Left kidney (tissue), 2 donors: ENCODE results near the gene TMCC3. TPM values are rescaled to one million over a fixed set of nuclear protein-coding genes. Genes with fewer than 3 reads are reported as not detected.
"Not testable (repeated sequence)": the region's sequence is repeated elsewhere in the genome, so short reads cannot be mapped to it uniquely, and the experiment has no call there.

Experiments
- DNase-seq: peaks from one replicate; pipeline ENCODE4 v3.0.0-alpha.2; 2013
- polyA plus RNA-seq: library from polyadenylated mRNA; unstranded; fragments of 120-200 nt; gene quantifications from one replicate; pipeline ENCODE4 v1.2.1, GENCODE V29; 2013; ENCODE audit not compliant: insufficient read length

The TMCC3 gene
- polyA plus RNA-seq, 1 donor: 42.9 TPM

- DNase-seq: no peak
Measured at GRCh38 chr12:94636462-94637085, 13.8 kb downstream of the TMCC3 start.

GRCh38 chr12:94634717-94635116 is 15.6 kb downstream of the TMCC3 start:
- no peak for DNase-seq

DNA sequence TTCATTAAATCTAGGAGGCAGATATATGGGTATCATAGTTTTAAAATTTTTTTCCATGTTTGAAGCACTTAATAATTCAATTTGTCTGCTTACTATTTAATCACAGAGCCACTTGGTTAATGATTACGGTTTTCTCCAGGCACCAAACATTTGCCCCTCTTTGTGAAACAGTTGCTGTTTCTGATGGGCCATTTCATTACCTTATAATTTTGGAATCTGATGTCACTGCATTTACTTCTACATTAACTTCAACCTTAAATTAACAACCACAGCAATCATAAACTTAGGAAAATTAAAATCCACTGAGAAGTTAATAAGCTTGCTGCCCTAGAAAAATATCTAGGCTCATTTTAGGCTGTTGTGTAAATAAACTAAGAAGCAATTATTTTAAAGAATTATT is 17.0 kb downstream of the TMCC3 start:
- no peak for DNase-seq

GRCh38 chr12:94631058-94631457 is 19.3 kb downstream of the TMCC3 start:
- DNase-seq: no peak

- DNase-seq: no peak
Measured at GRCh38 chr12:94628819-94629472, 21.4 kb downstream of the TMCC3 start.

- no peak for DNase-seq
Measured at GRCh38 chr12:94628369-94628768, 22.0 kb downstream of the TMCC3 start.

- DNase-seq: no peak
Measured at GRCh38 chr12:94625531-94625930, 24.8 kb downstream of the TMCC3 start.

DNA sequence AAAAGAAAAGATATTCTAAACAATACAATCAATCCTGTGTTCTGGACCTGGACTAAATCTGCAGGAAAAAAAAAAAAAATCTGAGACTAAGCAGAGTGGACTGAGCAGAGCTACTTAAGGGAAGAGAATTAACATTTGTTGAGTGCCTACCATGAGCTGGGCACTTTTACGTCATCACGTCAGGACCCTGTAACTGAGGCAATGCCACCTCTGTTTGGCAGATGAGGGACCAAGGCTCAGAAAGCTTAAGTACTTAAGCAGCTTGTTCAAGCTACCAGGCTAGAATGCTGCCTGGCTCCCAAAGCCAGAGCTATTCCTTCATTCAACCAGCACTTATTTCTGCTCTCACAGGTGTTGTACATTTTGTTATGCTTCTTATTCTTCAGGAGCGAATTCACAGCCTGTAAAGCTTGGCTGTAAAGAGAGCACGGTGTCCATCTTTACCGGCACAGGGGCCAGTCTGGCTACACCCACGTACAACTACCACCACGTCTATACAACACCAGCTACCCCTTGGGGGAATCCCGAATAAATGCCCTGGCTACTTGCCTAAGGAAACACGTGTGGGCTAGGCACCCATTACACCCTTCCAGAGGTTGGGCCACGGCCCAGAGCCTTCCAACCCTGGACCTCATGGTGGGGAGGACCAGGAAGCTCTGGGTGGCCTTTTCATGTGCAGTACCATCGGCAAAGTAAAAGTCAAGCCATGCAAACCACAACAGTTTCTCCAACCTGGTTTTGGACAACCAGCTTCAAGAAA is 27.0 kb downstream of the TMCC3 start:
- DNase-seq: no peak

DNA sequence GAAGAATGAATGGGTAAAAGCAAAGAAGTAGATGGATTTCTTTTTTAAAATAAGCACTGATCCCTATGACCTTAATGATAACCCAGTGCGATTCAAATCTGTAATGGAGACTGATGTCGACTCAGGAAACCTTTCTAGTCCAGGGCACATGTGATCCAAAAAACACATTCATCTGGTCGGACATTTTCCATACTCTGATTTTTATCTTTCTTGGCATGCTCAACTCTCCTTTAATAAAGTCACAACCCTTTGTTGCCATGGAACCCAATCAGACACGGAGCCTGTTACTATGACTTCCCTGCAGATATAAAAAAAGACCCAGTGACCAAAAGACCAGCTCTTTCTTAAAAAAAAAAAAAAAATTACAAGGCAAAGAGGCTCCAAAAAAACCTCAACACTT is 27.9 kb downstream of the TMCC3 start:
- DNase-seq: no peak

GRCh38 chr12:94621662-94622359 is 28.5 kb downstream of the TMCC3 start:
- no peak for DNase-seq

- DNase-seq: no peak
Measured at GRCh38 chr12:94620621-94621020, 29.7 kb downstream of the TMCC3 start.

GRCh38 chr12:94618995-94619695 is 31.2 kb downstream of the TMCC3 start:
- no peak for DNase-seq

GRCh38 chr12:94617101-94617500 is 33.3 kb downstream of the TMCC3 start:
- no peak for DNase-seq

DNA sequence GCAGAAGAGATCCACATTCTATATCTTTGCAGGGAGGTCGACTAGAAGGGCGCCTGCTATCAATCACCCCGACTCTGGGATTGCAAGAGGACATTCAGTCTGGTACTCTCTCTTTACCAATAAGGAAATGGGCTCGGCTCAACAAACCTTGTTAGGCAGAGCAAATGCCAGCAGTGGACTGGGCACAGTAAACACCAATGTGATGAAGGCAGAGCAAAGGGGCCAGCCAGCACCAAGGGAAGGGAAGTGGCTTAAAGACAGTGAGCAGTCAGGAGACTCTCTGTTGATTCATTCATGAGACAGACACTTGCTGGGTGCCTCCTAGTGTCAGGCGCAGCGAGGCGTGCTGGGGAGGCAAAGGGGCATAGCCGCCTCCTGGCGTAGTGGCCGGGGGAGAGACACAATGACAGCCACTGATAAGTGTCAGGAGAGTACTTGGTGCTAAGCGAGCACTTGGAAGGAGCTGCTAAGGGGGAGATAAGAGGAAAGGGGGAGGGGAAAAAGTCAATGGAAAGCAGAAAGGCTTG is 34.1 kb downstream of the TMCC3 start:
- DNase-seq: no peak

- no peak for DNase-seq
Measured at GRCh38 chr12:94615260-94616181, 34.8 kb downstream of the TMCC3 start.

- peak; percentile 58 for DNase-seq
Measured at GRCh38 chr12:94614288-94614721, 36.1 kb downstream of the TMCC3 start.

- DNase-seq: no peak
Measured at GRCh38 chr12:94609917-94610443, 40.4 kb downstream of the TMCC3 start.

DNA sequence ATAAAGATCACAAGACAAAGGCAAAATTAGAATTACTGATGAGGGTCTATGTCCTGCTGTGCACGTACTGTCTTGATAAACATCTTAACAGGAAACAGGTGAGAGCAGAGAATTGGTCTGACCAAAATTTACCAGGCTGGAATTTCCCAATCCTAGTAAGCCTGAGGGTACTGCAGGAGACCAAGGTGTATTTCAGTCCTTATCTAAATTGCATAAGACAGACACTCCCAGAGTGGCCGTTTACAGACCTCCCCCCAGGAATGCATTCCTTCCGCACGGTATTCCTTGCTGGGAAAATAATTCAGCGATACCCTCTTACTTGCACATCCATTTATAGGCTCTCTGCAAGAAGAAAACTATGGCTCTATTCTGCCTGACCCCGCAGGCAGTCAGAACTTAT is 43.5 kb downstream of the TMCC3 start:
- not testable (repeated sequence) for DNase-seq

DNA sequence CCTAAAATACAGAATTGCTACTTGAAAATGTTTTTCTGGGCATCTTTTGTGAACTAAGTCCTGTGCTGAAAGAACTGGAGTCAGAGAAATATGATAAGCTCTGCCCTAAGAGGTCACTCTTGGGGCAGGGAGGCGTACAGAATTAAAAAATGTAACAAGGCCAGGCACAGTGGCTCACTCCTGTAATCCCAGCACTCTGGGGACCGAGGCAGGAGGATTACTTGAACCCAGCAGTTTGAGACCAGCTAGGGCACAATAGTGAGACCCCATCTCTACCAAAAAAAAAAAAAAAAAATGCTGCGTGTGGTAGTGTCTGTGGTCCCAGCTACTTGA is 46.0 kb downstream of the TMCC3 start:
- DNase-seq: no peak
